OCI-LY7 (cell line): ENCODE results near the gene GRIK2.

Experiments
- EZH2phosphoT487 ChIP-seq: fragments of 200-600 bp; sonication (generic); IDR thresholded peaks from 2 replicates; pipeline ENCODE4 v1.6.1; 2018; ENCODE audit warnings: low read depth, borderline replicate concordance, mild to moderate bottlenecking, mixed run types, antibody characterized with exemption, low read length, moderate library complexity, mixed read lengths
- TF ChIP-seq, protein P1 (sequence below): fragments of 200-600 bp; sonication (generic); conservative IDR thresholded peaks from 2 replicates; pipeline ENCODE4 v1.5.1; 2014; ENCODE audit warnings: mild to moderate bottlenecking, antibody characterized with exemption, low read length, moderate library complexity, mixed read lengths

DNA sequence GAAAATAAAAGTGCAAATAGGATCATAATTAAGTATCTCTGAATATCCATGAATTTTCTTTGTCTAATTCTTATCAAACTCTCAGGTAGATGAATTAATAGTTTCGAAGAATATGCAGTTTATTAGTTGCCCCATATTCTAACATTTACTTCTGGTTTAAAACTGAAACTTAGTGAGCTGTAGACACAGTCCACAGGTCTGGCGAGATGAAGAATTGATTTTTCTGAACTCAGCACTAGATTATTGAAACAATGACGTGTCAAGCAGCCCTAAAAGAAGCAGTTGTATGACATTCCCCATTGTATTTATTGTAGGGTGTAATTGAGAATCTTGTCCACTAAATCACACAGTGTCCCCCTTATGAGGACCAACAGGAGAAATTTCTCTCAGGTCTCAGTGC, 407.1 kb downstream of the GRIK2 start:
- TF ChIP-seq, protein P1, sequence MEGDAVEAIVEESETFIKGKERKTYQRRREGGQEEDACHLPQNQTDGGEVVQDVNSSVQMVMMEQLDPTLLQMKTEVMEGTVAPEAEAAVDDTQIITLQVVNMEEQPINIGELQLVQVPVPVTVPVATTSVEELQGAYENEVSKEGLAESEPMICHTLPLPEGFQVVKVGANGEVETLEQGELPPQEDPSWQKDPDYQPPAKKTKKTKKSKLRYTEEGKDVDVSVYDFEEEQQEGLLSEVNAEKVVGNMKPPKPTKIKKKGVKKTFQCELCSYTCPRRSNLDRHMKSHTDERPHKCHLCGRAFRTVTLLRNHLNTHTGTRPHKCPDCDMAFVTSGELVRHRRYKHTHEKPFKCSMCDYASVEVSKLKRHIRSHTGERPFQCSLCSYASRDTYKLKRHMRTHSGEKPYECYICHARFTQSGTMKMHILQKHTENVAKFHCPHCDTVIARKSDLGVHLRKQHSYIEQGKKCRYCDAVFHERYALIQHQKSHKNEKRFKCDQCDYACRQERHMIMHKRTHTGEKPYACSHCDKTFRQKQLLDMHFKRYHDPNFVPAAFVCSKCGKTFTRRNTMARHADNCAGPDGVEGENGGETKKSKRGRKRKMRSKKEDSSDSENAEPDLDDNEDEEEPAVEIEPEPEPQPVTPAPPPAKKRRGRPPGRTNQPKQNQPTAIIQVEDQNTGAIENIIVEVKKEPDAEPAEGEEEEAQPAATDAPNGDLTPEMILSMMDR, result no peak
- TF ChIP-seq EZH2phosphoT487, result no peak
